GM19467 (cell line): ENCODE measurements around the gene TMEM255A.

Experiments
- ATAC-seq: cut with Tn5 transposase; IDR thresholded peaks from one replicate; pipeline ENCODE4 v1.9.1; 2021; ENCODE audit warnings: mild to moderate bottlenecking, moderate library complexity; ENCODE audit not compliant: unreplicated experiment

Gene TMEM255A

GRCh38 chrX:120213438-120214265, 97.6 kb downstream of the TMEM255A start:
- ATAC-seq: peak; percentile 88
